GM19324 (cell line): ENCODE measurements around the gene LOXHD1.

ENCODE experiments used
- ATAC-seq: cut with Tn5 transposase; IDR thresholded peaks from one replicate; pipeline ENCODE4 v1.9.1; 2021; ENCODE audit warnings: mild to moderate bottlenecking, moderate library complexity; ENCODE audit not compliant: unreplicated experiment, low FRiP score

The LOXHD1 gene

GRCh38 chr18:46484971-46485370, 172.0 kb downstream of the LOXHD1 start:
- no peak for ATAC-seq

DNA sequence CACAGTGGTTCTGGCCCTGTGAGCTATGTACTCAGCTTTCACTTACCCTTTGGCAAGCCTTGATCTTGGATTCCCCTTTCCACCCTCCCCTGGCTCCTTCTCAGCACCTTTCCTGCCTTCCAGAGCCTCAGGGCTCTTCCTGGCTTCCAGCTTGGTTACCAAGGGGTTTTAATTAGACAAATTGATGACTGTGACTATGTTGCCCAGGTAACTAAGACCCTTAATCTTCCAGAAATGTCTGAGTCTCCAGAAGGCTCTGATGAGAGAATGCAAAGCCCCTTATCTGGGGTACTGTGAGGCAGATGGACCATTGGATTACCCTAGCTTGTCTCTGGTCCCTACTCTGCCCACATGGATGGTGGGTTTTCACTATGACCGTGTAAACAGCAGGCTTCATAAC, 174.2 kb downstream of the LOXHD1 start:
- ATAC-seq, result no peak

DNA sequence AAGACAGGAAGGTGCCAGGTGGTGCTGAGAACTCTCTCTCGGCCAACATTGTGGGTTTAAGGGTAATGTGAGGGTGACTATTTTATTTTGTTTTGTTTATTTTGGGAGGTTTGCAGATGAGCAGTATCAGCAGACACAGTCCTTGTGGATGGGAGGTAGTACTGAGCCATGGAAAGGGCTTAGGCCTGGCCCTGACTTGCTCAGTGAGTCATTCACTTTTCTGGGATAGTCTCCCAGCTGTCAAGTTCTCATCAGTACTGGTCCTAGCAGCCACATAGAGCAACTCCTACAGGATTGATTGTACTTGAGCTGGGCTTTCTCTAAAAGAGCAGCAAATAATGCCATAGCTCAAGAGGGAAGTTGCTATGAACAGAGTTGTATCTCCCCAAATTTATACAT, 175.2 kb downstream of the LOXHD1 start:
- no peak for ATAC-seq

DNA sequence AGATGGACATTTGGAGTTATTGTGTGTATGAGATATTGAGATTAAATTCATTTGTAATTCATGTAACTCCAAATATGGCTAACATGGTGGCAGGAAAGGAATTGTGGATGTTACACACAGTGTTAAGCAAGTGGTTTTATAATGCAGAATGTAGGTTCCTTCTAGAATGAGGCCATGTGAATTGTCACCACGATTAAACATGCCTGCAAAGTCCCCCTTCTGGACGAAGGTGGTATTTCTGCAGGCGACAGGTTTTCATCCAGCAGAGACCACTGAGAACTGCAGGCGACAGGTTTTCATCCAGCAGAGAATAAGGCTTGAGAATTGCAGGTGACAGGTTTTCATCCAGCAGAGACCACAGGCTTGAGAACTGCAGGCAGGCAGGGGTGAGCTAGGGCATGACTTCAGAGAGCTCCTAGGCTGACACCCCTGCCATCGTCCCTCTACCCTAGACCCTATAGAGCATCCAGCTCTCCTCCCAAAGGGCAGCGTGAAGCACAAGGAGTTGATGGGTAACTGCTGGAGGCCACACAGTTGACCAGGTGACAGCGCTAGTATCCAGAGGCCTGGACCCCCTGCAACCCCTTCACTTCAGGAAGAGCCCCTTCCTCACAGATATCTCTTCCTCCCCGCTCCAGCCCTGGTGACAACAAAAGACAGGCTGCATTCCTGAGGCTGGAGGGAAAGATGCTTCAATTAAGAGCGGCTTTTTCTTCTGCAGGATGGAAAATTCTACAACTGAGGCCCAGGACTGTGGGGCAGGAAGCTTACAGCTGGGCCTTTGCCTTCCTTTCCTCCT, 175.8 kb downstream of the LOXHD1 start:
- no peak for ATAC-seq

GRCh38 chr18:46480226-46480625, 176.8 kb downstream of the LOXHD1 start:
- no peak for ATAC-seq

- no peak for ATAC-seq
Observed at GRCh38 chr18:46478796-46479195, 178.2 kb downstream of the LOXHD1 start.

DNA sequence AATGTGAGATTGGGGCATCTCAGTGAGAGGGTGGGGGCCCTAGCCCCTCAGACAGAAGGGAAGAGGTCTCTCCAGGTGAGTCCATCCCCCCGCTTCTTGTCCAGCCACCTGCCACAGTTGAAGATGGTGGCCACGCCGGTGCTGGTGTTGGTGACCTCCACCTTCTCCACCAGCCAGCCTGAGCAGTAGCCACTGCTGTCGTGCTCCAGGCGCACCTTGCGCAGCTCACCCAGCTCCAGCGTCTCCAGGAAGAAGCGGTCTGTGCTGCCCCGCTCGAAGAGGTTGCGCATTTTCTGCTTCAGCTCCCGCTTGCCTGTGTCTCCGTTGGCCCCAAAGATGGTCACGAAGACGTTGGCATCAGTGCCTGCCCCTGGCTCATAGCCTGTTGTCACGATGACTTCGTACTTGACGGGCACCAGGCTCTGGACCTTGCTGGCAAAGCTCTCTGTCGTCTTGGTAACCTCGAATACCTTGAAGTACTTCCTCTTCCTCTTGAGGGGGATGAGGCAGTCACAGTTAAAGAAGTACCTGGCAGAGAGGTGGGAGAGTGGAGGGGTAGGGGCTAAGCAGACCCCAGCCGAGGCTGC, 179.5 kb downstream of the LOXHD1 start:
- no peak for ATAC-seq

DNA sequence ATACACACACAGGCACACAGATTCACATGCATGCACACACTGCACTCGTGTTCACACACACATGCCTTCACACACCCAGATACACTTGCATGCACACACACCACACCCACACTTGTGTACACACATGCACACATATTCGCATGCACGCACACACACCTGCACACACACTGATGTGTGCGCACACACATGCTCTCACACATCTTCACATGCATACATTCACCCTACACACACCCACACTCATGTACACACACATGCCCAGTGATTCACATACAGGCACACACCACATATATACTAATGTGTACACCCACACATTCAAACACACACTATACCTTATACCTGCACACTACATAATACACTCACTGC, 181.6 kb downstream of the LOXHD1 start:
- ATAC-seq, result no peak

DNA sequence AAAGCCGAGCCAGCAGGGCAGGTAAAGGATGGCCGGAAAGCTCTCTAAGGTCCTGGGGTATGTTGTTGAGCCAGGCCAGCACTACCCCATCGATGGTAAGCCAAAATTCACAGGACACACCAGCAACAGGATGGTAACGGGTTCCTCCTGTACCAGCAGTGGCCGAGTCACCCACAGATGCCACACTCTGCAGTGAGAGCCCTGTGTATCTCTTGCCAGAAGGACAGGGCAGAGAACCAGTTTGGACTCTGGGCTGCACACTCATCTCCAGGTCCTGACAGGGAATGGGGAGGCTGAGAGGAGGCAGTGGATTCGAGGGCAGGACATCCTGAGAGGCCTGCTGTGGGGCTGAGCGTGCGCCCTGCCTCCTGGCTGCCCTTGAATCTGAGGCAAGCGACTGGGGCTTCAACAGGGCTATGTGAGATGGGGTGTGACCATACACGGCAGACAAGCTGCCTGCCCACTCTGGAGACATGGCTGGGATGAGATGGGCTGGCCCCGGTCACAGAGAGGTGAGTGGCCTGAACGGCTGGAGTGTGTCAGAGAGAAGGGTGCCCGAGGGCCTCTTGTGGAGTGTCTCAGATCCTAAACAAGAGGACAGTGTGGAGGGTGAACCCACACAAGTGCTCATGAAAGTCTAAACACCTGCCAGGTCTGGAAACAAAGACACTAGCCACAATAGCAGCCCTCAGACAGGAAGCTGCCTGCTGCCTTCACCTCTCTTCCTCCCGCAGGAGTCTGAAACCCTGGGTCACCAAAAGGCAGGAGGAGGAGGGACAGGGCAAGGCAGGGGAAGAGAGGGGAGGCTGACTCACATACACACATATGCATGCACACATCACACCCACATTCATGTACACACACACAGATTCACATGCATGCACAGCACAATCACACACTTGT, 182.3 kb downstream of the LOXHD1 start:
- ATAC-seq, result no peak

DNA sequence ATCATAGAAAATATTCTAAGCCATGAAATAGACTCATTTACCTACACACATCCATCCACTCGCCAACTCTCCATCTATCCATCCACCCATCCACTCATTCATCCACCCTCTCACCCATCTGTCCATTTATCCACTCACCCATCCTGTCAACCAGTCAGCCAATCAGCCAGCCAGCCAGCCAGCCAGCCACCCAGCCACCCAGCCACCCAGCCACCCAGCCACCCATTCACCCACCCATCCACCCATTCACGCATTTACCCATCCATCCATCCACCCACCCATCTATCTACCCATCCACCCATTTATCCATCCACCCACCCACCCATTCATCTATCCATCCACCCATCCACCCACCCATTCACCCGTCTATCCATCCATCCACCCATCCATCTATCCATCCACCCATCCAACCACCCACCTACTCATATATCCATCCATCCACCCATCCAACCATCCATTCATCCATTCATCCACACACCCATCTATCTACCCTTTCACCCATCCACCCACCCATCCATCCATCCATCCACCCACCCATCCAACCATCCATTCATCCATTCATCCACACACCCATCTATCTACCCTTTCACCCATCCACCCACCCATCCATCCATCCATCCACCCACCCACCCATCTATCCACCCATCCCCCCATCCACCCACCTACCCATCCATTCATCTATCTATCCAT, 185.1 kb downstream of the LOXHD1 start:
- no peak for ATAC-seq

GRCh38 chr18:46470714-46471113, 186.3 kb downstream of the LOXHD1 start:
- ATAC-seq, result no peak

DNA sequence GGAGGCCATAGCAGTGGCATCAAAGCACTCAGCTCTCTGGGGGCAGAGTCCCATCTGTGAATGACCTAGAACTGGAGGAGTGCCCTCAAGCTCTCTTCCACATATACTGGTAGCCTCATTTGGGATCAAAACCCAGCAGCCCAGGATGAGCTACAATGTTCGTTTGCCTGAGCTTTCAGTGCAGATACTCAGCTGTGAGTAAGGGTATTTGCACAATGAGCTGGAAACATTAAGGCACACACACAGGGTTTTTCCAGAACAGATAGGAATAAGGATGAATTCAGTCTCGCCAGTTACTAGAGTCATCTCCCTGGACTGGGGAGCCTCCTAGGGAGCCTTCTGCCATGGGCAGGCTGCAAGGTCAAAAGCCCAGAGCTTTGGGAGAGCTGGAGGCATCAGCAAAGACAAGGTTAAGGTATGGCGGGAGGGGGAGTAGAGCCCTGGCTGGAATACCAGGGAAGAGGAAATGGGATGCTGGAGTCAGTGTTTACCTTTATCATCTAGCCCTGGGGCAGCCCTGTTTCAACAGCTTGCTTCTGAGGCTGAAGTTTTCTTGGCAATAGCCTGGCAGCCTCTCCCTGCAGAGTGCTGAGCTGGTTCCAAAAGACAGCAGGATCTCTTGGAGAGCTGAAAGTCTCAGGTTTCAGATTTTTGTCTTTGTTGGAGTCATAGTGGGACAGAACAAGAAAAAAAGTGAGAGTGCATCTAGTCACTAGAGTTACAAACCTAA, 187.7 kb downstream of the LOXHD1 start:
- ATAC-seq, result no peak

DNA sequence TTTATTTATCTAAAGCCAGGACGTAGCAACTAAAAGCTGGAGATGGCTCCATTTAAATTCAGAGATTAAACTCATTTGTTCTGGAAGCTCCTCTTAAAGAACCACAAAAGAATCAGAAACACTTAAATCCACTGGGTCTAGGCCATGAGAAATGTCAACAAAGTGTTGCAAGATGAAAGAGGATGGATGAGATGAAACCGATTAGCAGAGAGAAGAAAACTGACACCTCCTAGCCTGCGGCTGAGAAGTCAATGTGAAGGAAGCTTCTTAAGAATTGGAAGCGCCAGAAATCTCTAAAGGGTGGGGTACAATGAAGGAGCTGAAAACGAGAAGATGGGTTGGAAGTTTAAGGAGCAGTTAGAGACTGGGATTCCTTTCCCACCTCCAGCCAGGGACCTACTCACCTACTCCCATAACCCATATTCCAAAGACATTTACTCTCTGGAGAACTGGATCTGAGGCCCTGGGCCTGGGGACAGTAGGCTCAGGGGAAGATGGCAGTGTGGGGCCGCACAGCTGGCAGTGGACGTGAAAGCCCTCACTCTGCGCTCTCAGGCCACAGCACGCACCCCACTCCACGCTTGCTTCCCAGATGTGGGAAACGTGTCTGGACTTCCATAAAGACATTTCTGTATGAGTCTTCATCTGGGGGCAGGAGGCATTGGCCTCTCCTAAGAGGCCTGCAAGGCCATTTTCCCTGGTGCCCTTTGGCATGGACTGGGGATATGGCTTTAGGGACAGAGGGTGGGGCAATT, 188.4 kb downstream of the LOXHD1 start:
- no peak for ATAC-seq

DNA sequence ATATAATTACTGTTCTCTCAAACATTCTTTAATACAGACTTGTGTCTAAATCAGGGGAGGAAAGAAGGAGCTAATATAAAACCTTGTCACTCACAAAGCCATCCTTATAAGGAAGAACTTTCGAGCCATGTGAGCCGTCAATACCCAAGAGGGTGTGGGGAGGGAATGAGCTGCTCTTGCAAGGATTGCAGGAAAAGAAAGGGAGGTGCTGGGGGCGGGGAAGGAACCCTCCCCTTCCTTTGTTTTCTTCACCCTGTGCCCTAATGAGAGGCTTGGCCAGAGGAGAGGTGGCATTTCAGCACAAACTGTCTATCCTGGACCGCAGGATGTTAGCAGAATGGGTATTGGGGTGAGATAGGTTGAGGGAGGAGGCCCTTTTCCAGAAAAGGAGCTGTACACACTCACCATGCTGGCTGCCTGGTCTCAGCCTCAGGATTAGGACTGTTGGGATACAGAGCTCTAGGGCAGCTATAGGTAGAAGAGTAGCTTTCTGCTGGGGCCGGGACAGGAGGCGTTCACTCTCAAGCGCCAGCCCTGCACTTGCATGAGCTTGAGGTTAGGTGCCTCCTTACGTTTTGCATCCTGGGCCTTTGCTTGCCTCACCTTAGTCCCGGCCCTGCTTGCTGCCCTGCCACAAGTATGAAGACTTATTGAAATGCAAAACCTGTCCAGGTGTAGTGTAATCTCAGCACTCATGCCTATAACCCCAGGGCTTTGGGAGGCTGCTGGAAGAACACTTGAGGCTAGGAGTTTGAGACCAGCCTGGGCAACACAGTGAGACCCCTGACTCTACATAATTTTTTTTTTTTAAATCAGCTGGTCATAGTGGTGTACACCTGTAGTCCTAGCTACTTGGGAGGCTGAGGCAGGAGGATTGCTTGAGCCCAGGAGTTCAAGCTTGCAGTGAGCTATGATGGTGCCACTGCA, 190.5 kb downstream of the LOXHD1 start:
- ATAC-seq, result no peak

DNA sequence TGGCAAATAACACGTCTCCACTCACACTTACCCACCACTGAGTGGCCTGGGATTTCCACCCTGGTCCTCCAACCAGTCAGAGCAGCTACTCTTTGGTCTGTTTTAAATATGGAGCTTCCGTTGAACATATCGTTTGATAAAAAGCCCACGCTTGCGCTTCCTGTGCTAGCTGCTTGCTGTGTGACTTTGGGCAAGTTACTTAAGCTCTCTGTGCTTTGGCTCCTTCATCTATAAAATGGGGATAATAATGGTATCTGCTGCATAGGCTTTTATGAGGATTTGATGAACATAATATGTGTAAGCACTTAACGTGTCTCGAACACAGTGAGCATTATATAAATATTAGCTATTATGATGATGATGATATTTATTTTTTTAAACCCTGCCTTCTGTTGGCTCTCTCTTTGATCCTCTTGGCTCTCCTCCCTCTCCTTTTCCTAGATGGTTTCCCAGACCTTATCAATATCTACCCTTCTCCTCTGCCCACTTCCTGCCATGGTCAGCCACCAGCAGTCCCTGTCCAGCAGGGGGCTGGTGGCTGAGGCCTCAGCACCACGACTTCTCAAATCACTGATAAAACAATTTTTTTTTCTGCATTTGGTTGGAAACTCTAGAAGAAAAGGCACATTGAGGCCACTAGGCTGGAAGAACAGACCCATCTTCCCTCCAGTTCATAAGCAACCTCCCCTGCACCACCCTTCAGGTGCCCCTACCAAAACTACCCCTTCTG, 191.9 kb downstream of the LOXHD1 start:
- no peak for ATAC-seq

DNA sequence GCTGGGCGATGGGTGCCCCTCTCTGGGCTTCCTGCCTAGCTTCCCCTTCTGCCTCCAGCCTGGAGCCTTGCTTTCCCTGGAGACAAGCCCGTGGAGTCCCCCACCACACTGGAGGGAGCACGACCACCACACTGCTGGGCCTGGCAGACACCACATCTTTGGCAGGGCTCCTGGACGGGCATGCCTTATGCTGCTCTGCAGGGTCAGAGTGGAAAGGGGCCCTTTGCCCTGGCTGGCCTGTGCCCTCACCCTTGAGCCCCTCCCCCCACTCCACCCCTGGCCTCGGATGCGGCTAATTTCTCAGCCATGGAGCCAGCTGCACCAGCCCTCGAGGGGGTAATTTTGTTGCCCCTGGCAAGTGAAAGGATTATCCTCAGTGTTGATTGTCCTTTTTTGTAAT, 194.5 kb downstream of the LOXHD1 start:
- no peak for ATAC-seq

GRCh38 chr18:46461993-46462392, 195.0 kb downstream of the LOXHD1 start:
- no peak for ATAC-seq

- no peak for ATAC-seq
Observed at GRCh38 chr18:46460754-46461153, 196.3 kb downstream of the LOXHD1 start.
